ENCODE results near the gene C1QTNF6.

C1QTNF6 gene

GRCh38 chr22:37190262-37190780 lies 2.3 kb upstream of the C1QTNF6 start:
- DNase-seq = no peak

GRCh38 chr22:37188901-37189466 lies 937 bp upstream of the C1QTNF6 start:
- peak; percentile 32 for DNase-seq

GRCh38 chr22:37187552-37187890 lies 526 bp downstream of the C1QTNF6 start:
- DNase-seq = peak; percentile 70

GRCh38 chr22:37186997-37187522 lies 987 bp downstream of the C1QTNF6 start:
- peak; percentile 37 for DNase-seq

- DNase-seq = peak; percentile 78
Observed at GRCh38 chr22:37186228-37186996, 1.6 kb downstream of the C1QTNF6 start.

GRCh38 chr22:37185646-37186227 lies 2.3 kb downstream of the C1QTNF6 start:
- DNase-seq = no peak

- DNase-seq = no peak
Observed at GRCh38 chr22:37184816-37185541, 3.1 kb downstream of the C1QTNF6 start.

- no peak for DNase-seq
Observed at GRCh38 chr22:37184380-37184755, 3.7 kb downstream of the C1QTNF6 start.

GRCh38 chr22:37183432-37184379 lies 4.3 kb downstream of the C1QTNF6 start:
- DNase-seq = no peak

- DNase-seq = no peak
Observed at GRCh38 chr22:37182949-37183245, 5.2 kb downstream of the C1QTNF6 start.

- DNase-seq = no peak
Observed at GRCh38 chr22:37182101-37182948, 5.7 kb downstream of the C1QTNF6 start.

GRCh38 chr22:37181681-37182080 lies 6.4 kb downstream of the C1QTNF6 start:
- DNase-seq = no peak

GRCh38 chr22:37180531-37181231 lies 7.4 kb downstream of the C1QTNF6 start:
- no peak for DNase-seq

- DNase-seq = no peak
Observed at GRCh38 chr22:37179622-37180420, 8.2 kb downstream of the C1QTNF6 start.

- no peak for DNase-seq
Observed at GRCh38 chr22:37179126-37179470, 8.9 kb downstream of the C1QTNF6 start.

- no peak for DNase-seq
Observed at GRCh38 chr22:37178350-37179125, 9.5 kb downstream of the C1QTNF6 start.

- DNase-seq = no peak
Observed at GRCh38 chr22:37177755-37178154, 10.3 kb downstream of the C1QTNF6 start.

- DNase-seq = no peak
Observed at GRCh38 chr22:37177221-37177620, 10.8 kb downstream of the C1QTNF6 start.

Data from fibroblast of skin of back (primary cell).